Caki2 (cell line): ENCODE data around the gene RASSF3. TPM values are rescaled to one million over a fixed set of nuclear protein-coding genes. Genes with fewer than 3 reads are reported as not detected.
"Not testable (repeated sequence)": the region's sequence is repeated elsewhere in the genome, so short reads cannot be mapped to it uniquely, and the experiment has no call there.

Experiments used
- DNase-seq: peaks from one replicate; pipeline ENCODE4 v3.0.0-alpha.2; 2015; ENCODE audit warnings: low read depth
- in situ Hi-C: cut with HindIII; loops from 2 replicates; pipeline ENCODE4 v1.10.0; 2016; ENCODE audit warnings: low sequenced_read_pairs, low pct_unique_long_range_greater_than_20kb, mixed read lengths
- total RNA-seq: library from RNA; depleted of rRNA; stranded (reverse); fragments of >200 nt; shearing (Covaris generic); gene quantifications from 2 replicates; pipeline ENCODE4 v1.2.3, GENCODE V29; 2014; ENCODE audit warnings: low replicate concordance

RASSF3 gene
- total RNA-seq, 1 experiment from 2014 or later = 50.0 TPM

GRCh38 chr12:64587447-64587846 lies 22.8 kb upstream of the RASSF3 start:
- in situ Hi-C loops = no loop called here

GRCh38 chr12:64590183-64590582 lies 20.1 kb upstream of the RASSF3 start:
- in situ Hi-C loops = no loop called here
- DNase-seq = no peak

More at GRCh38 chr12:64587447-64587846, 22.8 kb upstream of the RASSF3 start:
- DNase-seq = no peak

GRCh38 chr12:64595863-64596793 lies 14.2 kb upstream of the RASSF3 start:
- no peak for DNase-seq
- in situ Hi-C loops = no loop called here

- in situ Hi-C loops = no loop called here
Measured at GRCh38 chr12:64598831-64599230, 11.5 kb upstream of the RASSF3 start.

GRCh38 chr12:64600164-64600561 lies 10.1 kb upstream of the RASSF3 start:
- in situ Hi-C loops = no loop called here
- DNase-seq = no peak

More at GRCh38 chr12:64598831-64599230, 11.5 kb upstream of the RASSF3 start:
- no peak for DNase-seq

- DNase-seq = no peak
- in situ Hi-C loops = no loop called here
Measured at GRCh38 chr12:64603183-64603841, 7.0 kb upstream of the RASSF3 start.

GRCh38 chr12:64608901-64609535 lies 1.3 kb upstream of the RASSF3 start:
- in situ Hi-C loops = no loop called here

GRCh38 chr12:64609536-64610078 lies 688 bp upstream of the RASSF3 start:
- in situ Hi-C loops = no loop called here
- peak; percentile 69 for DNase-seq

More at GRCh38 chr12:64608901-64609535, 1.3 kb upstream of the RASSF3 start:
- DNase-seq = peak; percentile 89

- peak; percentile 85 for DNase-seq
- in situ Hi-C loops = no loop called here
Measured at GRCh38 chr12:64610660-64611340, 505 bp downstream of the RASSF3 start.

GRCh38 chr12:64611341-64612284 lies 1.3 kb downstream of the RASSF3 start:
- in situ Hi-C loops = no loop called here
- DNase-seq = no peak

- no peak for DNase-seq
- in situ Hi-C loops = no loop called here
Measured at GRCh38 chr12:64612843-64613242, 2.5 kb downstream of the RASSF3 start.

- DNase-seq, in situ Hi-C loops: not testable (repeated sequence)
Measured at GRCh38 chr12:64613775-64614398, 3.6 kb downstream of the RASSF3 start.

- no peak for DNase-seq
- in situ Hi-C loops = no loop called here
Measured at GRCh38 chr12:64616201-64616600, 5.9 kb downstream of the RASSF3 start.

GRCh38 chr12:64618953-64619590 lies 8.8 kb downstream of the RASSF3 start:
- in situ Hi-C loops = no loop called here
- no peak for DNase-seq

- no peak for DNase-seq
- in situ Hi-C loops = no loop called here
Measured at GRCh38 chr12:64621257-64621942, 11.1 kb downstream of the RASSF3 start.

GRCh38 chr12:64624035-64624434 lies 13.7 kb downstream of the RASSF3 start:
- in situ Hi-C loops = no loop called here
- DNase-seq = no peak
